Activated CD4-positive, CD25-positive, alpha-beta regulatory T cell treated with anti-CD3 and anti-CD28 coated beads, Interleukin-2, amount 50 U/mL, for 72 hours (primary cell): ENCODE data around the gene METTL8.

ENCODE experiments used
- DNase-seq: peaks from one replicate; pipeline ENCODE4 v3.0.0; 2021

The METTL8 gene

GRCh38 chr2:171308280-171309054 lies 125.3 kb downstream of the METTL8 start:
- no peak for DNase-seq

DNA sequence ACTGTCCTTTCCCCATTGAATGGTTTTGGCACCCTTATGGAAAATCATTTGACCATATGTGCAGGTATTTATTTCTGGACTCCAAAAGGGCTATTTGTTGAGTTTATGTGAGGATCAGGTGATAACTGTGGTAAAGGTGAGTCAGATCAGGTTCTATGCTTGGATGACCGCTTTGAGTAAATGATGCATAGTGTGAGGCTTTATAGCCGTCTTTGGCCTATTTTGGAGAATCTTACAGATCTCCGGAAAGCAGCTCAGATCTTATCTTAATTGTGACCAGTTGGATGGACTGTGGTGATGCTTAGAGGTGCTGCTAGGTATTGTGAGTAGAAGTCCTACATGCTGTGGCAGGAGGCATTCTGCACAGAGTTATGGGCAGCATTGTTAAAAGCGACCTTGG lies 126.2 kb downstream of the METTL8 start:
- DNase-seq, result no peak

DNA sequence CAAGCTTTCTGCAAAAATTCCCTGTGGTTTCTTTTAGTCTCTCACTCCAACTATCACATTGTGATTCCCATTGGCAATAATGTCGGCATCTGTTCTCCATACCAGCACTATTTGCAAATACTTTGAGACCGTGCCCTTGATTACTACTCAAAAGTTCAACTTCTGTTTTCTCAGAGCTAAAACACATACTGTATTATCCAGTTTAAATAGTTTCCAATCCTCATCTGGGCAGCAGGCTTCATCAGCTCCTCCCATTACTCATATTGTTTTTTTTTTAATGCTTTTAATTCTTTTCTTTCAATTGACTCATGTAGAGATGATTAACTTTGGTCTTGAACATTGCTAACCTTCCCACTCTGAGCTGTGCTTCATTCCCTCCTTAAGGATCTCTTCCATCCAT lies 135.8 kb downstream of the METTL8 start:
- no peak for DNase-seq

GRCh38 chr2:171294608-171295007 lies 139.2 kb downstream of the METTL8 start:
- no peak for DNase-seq

DNA sequence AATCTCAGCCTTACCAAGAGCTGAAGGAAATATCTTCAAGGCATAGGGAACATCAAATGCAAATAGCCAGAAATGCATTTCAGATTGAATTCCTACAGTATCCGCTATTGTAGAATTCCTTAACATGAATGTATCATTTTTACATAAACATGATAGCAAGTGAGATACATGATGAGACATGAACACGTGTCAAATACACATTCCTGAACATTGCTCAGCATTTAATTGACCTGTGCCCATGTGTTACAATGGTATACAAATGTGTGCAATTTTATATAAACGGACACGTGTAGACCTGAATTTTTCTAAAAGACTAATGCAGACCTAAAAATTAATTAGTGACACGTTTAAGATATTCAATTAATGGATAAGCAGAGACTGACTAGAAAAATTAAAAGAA lies 140.1 kb downstream of the METTL8 start:
- DNase-seq, result no peak

DNA sequence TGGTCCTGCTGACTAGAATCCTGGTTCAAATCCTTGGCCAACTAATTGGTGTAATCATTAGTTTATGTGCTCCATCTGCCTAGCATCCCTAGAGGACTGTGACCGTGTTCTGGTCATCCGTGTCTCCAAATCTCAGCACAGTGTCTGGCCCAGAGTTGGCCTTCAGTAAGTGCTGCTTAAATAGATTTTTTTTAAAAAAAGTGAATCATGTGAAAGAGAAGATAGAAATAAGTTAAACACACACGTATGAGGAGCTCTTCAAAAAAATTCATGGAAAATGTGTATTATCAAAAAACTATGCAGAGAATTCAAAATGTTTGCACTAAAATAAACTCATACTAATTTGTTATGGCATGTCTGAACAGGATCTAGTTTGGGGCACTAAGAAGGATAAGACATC lies 143.8 kb downstream of the METTL8 start:
- no peak for DNase-seq

DNA sequence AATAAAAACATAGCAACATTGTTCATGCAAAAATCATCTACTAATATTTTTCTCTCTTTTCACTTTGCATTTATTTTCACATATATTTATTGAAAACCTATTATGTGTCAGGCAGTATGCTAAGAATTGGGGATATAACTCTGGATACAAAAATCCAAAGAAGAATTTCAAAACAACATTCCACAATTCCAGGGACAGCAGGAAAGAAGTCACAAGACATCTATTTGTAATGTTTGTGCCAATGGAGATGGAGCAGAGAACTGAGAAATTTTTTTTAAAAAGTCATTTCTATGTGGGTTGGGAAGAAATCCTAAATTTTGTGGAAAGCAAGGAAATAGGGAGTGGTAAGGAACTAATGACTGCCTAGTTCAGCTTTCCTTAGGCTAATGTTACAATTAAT lies 144.5 kb downstream of the METTL8 start:
- DNase-seq, result no peak

- DNase-seq, result no peak
Observed at GRCh38 chr2:171287611-171288010, 146.2 kb downstream of the METTL8 start.

- DNase-seq, result no peak
Observed at GRCh38 chr2:171287036-171287571, 146.7 kb downstream of the METTL8 start.

- DNase-seq, result no peak
Observed at GRCh38 chr2:171281110-171281509, 152.7 kb downstream of the METTL8 start.

DNA sequence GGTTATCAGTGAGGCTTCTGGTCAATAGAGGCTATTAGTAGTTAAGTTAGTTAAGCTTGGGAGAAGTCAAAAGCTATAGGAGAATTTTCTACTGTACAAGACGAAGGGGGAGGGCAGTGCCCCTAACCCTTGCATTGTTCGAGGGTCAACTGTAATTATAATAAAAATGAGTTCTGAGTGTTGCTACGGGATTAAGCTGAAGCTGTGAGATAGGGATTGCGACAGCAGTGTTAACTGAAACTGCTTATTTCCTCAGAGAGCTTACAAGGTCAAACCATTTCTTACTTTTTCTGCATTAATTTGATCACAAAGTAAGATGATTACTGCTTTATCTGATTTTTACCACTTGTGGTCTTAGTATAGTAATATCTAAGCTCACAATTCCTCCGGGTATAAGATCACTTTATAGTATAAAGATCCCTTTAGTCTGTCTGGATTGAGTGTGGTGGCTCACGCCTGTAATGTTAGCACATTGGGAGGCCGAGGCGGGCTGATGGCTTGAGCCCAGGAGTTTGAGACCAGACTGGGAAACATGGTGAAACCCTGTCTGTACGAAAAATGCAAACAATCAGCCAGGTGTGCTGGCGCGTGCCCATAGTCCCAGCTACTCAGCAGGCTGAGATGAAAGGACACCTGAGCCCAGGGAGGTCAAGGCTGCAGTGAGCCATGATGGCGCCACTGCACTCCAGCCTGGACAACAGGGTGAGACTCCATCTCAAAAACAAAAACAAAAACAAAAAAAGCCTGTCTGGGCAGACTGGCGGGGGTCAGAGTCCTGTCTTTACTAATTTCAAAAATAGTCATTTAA lies 153.6 kb downstream of the METTL8 start:
- no peak for DNase-seq

GRCh38 chr2:171274757-171275156 lies 159.0 kb downstream of the METTL8 start:
- no peak for DNase-seq

DNA sequence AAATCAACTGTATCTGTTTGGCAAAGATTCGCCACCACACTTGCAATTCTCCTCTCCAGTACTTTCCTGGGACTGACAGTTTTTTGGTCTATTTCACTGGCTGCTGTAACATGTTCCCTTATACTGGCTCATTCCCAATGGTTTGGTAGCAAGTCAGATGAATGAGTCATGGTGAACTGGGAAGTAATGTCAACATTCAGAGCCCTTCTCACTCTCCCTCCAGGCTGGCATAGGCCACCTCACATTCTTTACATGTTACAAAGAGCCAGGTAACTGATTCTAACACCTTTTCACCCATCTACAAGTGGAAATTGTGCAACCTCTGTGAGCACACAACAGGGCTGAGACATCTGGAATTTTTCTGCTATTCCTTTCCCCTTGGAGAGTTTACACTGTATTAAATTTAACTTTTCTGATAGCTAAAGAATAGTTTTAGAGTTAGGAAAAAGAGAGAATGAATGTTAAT lies 161.8 kb downstream of the METTL8 start:
- no peak for DNase-seq

DNA sequence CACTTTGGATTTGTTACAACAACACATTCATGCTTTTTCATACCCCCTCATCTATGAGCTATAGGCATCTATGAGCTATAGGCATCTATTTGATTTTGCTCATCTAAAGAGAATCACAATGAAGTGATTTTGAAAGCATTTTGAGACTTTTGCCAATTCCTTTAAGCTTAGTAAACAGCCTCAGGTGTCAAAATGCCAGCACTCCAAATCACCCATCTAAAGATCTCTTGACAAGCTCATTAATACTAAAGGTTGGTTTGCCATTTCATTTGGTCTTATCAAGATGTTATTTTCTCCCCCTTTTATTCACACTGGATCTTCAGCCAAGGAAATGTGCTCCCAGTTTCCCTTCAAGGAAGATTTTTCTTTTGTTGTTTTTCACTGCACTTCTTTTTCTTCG lies 162.4 kb downstream of the METTL8 start:
- DNase-seq, result no peak

- no peak for DNase-seq
Observed at GRCh38 chr2:171267855-171268629, 165.7 kb downstream of the METTL8 start.
